GM12878 (cell line): ENCODE data around the gene GGCT. TPM values are rescaled to one million over a fixed set of nuclear protein-coding genes. Genes with fewer than 3 reads are reported as not detected.

ENCODE experiments used
- ATAC-seq: fragments of 200-7000 bp; cut with Tn5 transposase; 3 replicates; pipeline ENCODE4 v1.9.1; 2020; ENCODE audit warnings: mild to moderate bottlenecking, moderate library complexity
- BruUV-seq: library from RNA; stranded (reverse); fragments of 400-500 nt; replicated peaks from 2 replicates; lab custom pipeline; 2021; lab: Mats Ljungman, UMichigan
- CTCF ChIA-PET: fragments of 300-600 bp; sonication (Branson Sonifier 250); formaldehyde crosslinking; extraction: SDS; loops from one replicate; lab custom pipeline; 2021; ENCODE audit warnings: inconsistent platforms; lab: Yijun Ruan, JAX
- POLR2A ChIA-PET: fragments of 350-600 bp; formaldehyde crosslinking; extraction: SDS; loops from one replicate; lab custom pipeline; 2021; ENCODE audit warnings: inconsistent platforms; lab: Charles Lee
- RAD21 ChIA-PET: fragments of 300-600 bp; sonication (Branson Sonifier 250); formaldehyde crosslinking; loops from one replicate; lab custom pipeline; 2023; ENCODE audit warnings: antibody characterized with exemption; ENCODE audit not compliant: unreplicated experiment; lab: Charles Lee
- SMC1A ChIA-PET: fragments of 300-600 bp; sonication (Branson Sonifier 250); formaldehyde crosslinking; loops from one replicate; lab custom pipeline; 2023; ENCODE audit not compliant: unreplicated experiment, uncharacterized antibody; lab: Charles Lee
- DNase-seq: peaks from one replicate; pipeline ENCODE4 v3.0.0-alpha.2; 2011; ENCODE audit warnings: low read depth, low spot score
- FAIRE-seq: peaks from 3 replicates; lab custom pipeline; 2011; peaks lifted over from hg19 to GRCh38; lab: Jason Lieb, UNC
- H2AFZ ChIP-seq: 2 replicates; pipeline ENCODE4 v1.6.0; 2011; ENCODE audit warnings: low read depth, low read length, control low read depth; ENCODE audit not compliant: control insufficient read depth
- H3K27ac ChIP-seq: 2 replicates; pipeline ENCODE4 v1.5.1; 2011; ENCODE audit warnings: control low read depth; ENCODE audit not compliant: control insufficient read depth, insufficient read depth
- H3K27me3 ChIP-seq, 2 experiments: replicated peaks in 1 of 2; 2 replicates each; pipeline versions ENCODE4 v1.6.0 to v1.6.1; 2011; ENCODE audit warnings: low read length in 1 of 2; ENCODE audit not compliant: control insufficient read depth in 2 of 2, insufficient read depth in 2 of 2
- H3K36me3 ChIP-seq, 2 experiments: 2 replicates each; pipeline ENCODE4 v1.5.1; 2011; ENCODE audit warnings: low read length in 1 of 2; ENCODE audit not compliant: control insufficient read depth in 2 of 2, insufficient read depth in 2 of 2
- H3K4me1 ChIP-seq: 2 replicates; pipeline ENCODE4 v1.6.1; 2011; ENCODE audit warnings: mild to moderate bottlenecking, low read length, moderate library complexity, mixed read lengths; ENCODE audit not compliant: control insufficient read depth, insufficient read depth
- H3K4me2 ChIP-seq: 2 replicates; pipeline ENCODE4 v1.6.0; 2011; ENCODE audit warnings: control low read depth; ENCODE audit not compliant: control insufficient read depth, insufficient read depth
- H3K4me3 ChIP-seq: fragments of 200-600 bp; sonication (generic); 2 replicates; pipeline ENCODE4 v1.5.1; 2016
- H3K79me2 ChIP-seq: 2 replicates; pipeline ENCODE4 v1.6.0; 2011; ENCODE audit warnings: low read length; ENCODE audit not compliant: control insufficient read depth, insufficient read depth
- H3K9ac ChIP-seq: 2 replicates; pipeline ENCODE4 v1.8.0; 2011; ENCODE audit warnings: low read length, control low read depth, mixed read lengths; ENCODE audit not compliant: control insufficient read depth, insufficient read depth
- H3K9me3 ChIP-seq: replicated peaks from 3 replicates; pipeline ENCODE4 v1.5.1; 2011; ENCODE audit warnings: mild to moderate bottlenecking, low read length; ENCODE audit not compliant: control insufficient read depth, insufficient read depth
- H4K20me1 ChIP-seq: 2 replicates; pipeline ENCODE4 v1.6.0; 2011; ENCODE audit not compliant: control insufficient read depth, insufficient read depth
- ATF3 ChIP-seq: IDR thresholded peaks from 2 replicates; pipeline ENCODE4 v1.6.1; 2011; ENCODE audit warnings: low read depth, mild to moderate bottlenecking, low read length, moderate library complexity, borderline replicate concordance; ENCODE audit errors: extremely low read depth
- BHLHE40 ChIP-seq, 2 experiments: fragments of 450-650 bp in 1 of 2; IDR thresholded peaks; 2 replicates each; pipeline ENCODE4 v1.6.1; 2011 to 2017; ENCODE audit warnings: low read depth in 2 of 2, borderline replicate concordance in 1 of 2, improper control_type of control experiment in 1 of 2, low read length in 1 of 2, mild to moderate bottlenecking in 1 of 2
- CTCF ChIP-seq, 3 experiments: IDR thresholded peaks in 2 of 3; conservative IDR thresholded peaks in 1 of 3; 2 replicates each; pipeline ENCODE4 v1.5.1; 2011; ENCODE audit warnings: low read depth in 3 of 3, low read length in 3 of 3, mild to moderate bottlenecking in 3 of 3, control low read depth in 2 of 3, moderate library complexity in 2 of 3, inconsistent platforms in 1 of 3, mixed read lengths in 1 of 3; ENCODE audit not compliant: control insufficient read depth in 2 of 3, insufficient read depth in 1 of 3; ENCODE audit errors: extremely low read depth in 1 of 3
- ESRRA ChIP-seq: IDR thresholded peaks from 2 replicates; pipeline ENCODE4 v1.6.1; 2012; ENCODE audit warnings: mild to moderate bottlenecking, low read length, improper control_type of control experiment
- GATAD2B ChIP-seq: fragments of 450-650 bp; conservative IDR thresholded peaks from 2 replicates; pipeline ENCODE4 v1.6.1; 2017; ENCODE audit warnings: low read depth, mild to moderate bottlenecking, moderate library complexity
- IKZF1 ChIP-seq: fragments of 450-650 bp; conservative IDR thresholded peaks from 2 replicates; pipeline ENCODE4 v1.6.1; 2017; ENCODE audit warnings: antibody characterized with exemption, mild to moderate bottlenecking
- JUND ChIP-seq: IDR thresholded peaks from 2 replicates; pipeline ENCODE4 v1.6.1; 2012; ENCODE audit warnings: low read depth, mild to moderate bottlenecking, low read length, improper control_type of control experiment, moderate library complexity
- KLF5 ChIP-seq: fragments of 450-650 bp; IDR thresholded peaks from 2 replicates; pipeline ENCODE4 v1.6.1; 2014; ENCODE audit warnings: mild to moderate bottlenecking; ENCODE audit not compliant: partially characterized antibody
- MAX ChIP-seq: IDR thresholded peaks from 2 replicates; pipeline ENCODE4 v1.6.1; 2012; ENCODE audit warnings: low read depth, low read length, improper control_type of control experiment
- MYB ChIP-seq: fragments of 150-350 bp; IDR thresholded peaks from 2 replicates; pipeline ENCODE4 v1.6.1; 2014; ENCODE audit warnings: mild to moderate bottlenecking, low read depth, low read length, borderline replicate concordance
- NR2C2 ChIP-seq: IDR thresholded peaks from 2 replicates; pipeline ENCODE4 v1.6.1; 2011; ENCODE audit warnings: borderline replicate concordance, low read depth; ENCODE audit not compliant: control insufficient read depth, insufficient read length
- NRF1 ChIP-seq: conservative IDR thresholded peaks from 2 replicates; pipeline ENCODE4 v1.6.1; 2011; ENCODE audit warnings: mild to moderate bottlenecking, low read depth, low read length, improper control_type of control experiment
- RB1 ChIP-seq: fragments of 450-650 bp; formaldehyde crosslinking; IDR thresholded peaks from 2 replicates; pipeline ENCODE4 v1.6.1; 2017; ENCODE audit warnings: mild to moderate bottlenecking, borderline replicate concordance
- RFX5 ChIP-seq: IDR thresholded peaks from 2 replicates; pipeline ENCODE4 v1.6.1; 2011; ENCODE audit warnings: low read depth, low read length, improper control_type of control experiment
- RUNX3 ChIP-seq: IDR thresholded peaks from 2 replicates; pipeline ENCODE4 v1.6.1; 2012; ENCODE audit warnings: low read length, inconsistent platforms
- ZBTB11 ChIP-seq: fragments of 450-650 bp; formaldehyde crosslinking; IDR thresholded peaks from 2 replicates; pipeline ENCODE4 v1.5.0; 2022; ENCODE audit warnings: mild to moderate bottlenecking, missing genetic modification characterization
- ZNF274 ChIP-seq: IDR thresholded peaks from one replicate; pipeline ENCODE4 v1.8.0; 2011; ENCODE audit not compliant: insufficient read length, insufficient read depth
- WGBS: methylation state at CpG from one replicate; pipeline ENCODE4 v1.1.6; 2016; ENCODE audit warnings: low lambda C conversion rate; ENCODE audit not compliant: insufficient replicate concordance, insufficient coverage; ENCODE audit errors: missing lambda C conversion rate; 5-methylcytosine and 5-hydroxymethylcytosine counted together
- in situ Hi-C: fragments of 300-500 bp; cut with MboI; formaldehyde crosslinking; loops from 9 replicates; pipeline ENCODE4 v1.14.3; 2018; ENCODE audit warnings: mixed read lengths
- intact Hi-C: fragments of 100-400 bp; cut with micrococcal nuclease; formaldehyde crosslinking; loops from one replicate; pipeline ENCODE4 v1.14.2; 2022; ENCODE audit not compliant: unreplicated experiment
- polyA plus RNA-seq, 11 experiments: library from polyadenylated mRNA; depleted of rRNA in 4 of 11; unstranded in 6 of 11; stranded (reverse) in 5 of 11; fragments of >200 nt; fragmentation: Nextera tagmentation in 4 of 11; fragmentation: Illumina TruSeq in 1 of 11; extraction: Ambion mirVana in 4 of 11; extraction: Trizol in 1 of 11; gene quantifications; 1 replicate in 1 of 11; 2 replicates in 10 of 11; pipeline versions ENCODE4 v1.2.1 to v1.2.3, GENCODE V29; 2011 to 2016; ENCODE audit warnings: inconsistent platforms in 2 of 11, missing spikeins in 2 of 11, low read depth in 1 of 11
- total RNA-seq, 4 experiments: library from RNA; depleted of rRNA in 3 of 4; stranded (reverse); fragments of >200 nt in 3 of 4; fragmentation: Illumina TruSeq in 1 of 4; extraction: Trizol in 1 of 4; gene quantifications; 2 replicates each; pipeline versions ENCODE4 v1.2.1 to v1.2.3, GENCODE V29; 2013 to 2021

GGCT gene
- total and polyA plus RNA-seq, 10 of the 15 experiments (the other 5 are each of a cell fraction or from before 2014, with no cell fraction given) = 57.0 to 215 (median 92.3) TPM

- ChIA-PET CTCF (no interaction called here), SMC1A (interaction anchor here (1.0 kb wide), 1 partner anchor 22 kb away, joined by 4 read pairs; no protein-coding TSS in a partner anchor), RAD21 (no interaction called here), POLR2A (no interaction called here)
- no peak overlapping the region for H3K4me2 ChIP-seq
- no TSS peak for BruUV-seq
- WGBS = 97% methylated on average over 23 of the region's 27 CpGs
- H3K79me2 ChIP-seq = no peaks in the 10 kb centered on the region
- DNase-seq (no peak), FAIRE-seq (no peak), ATAC-seq (no peak)
- in situ Hi-C loops (no loop called here), intact Hi-C loops (no loop called here)
- H3K27ac ChIP-seq = no peak overlapping the region
- no peak overlapping the region for H3K9ac ChIP-seq
- TF ChIP-seq RUNX3 (no peak), IKZF1 (no peak), ATF3 (no peak), JUND (no peak), NRF1 (no peak), RB1 (no peak), ESRRA (no peak), KLF5 (no peak), GATAD2B (no peak), CTCF (IDR thresholded peaks at IDR 0.05 in 2 of 3, conservative IDR thresholded peaks at IDR 0.05 in 1 of 3; ENCODE audit: control insufficient read depth in 2 of 3, extremely low read depth in 1 of 3, insufficient read depth in 1 of 3, low read depth in 3 of 3, low read length in 3 of 3) (no peak), ZBTB11 (no peak), RFX5 (no peak), BHLHE40 (IDR thresholded peaks at IDR 0.05; ENCODE audit: borderline replicate concordance in 1 of 2, low read depth in 2 of 2, low read length in 1 of 2) (no peak), ZNF274 (no peak), NR2C2 (no peak), MAX (no peak), MYB (no peak)
- H3K27me3 ChIP-seq = no peaks in the 10 kb centered on the region
- peaks cover 0 to 10% of the 10 kb centered on the region in 2 experiments; a peak in 2 of 4 replicates for H3K36me3 ChIP-seq
- H3K4me3 ChIP-seq = no peak overlapping the region
- H2AFZ ChIP-seq = no peak overlapping the region
- H3K9me3 ChIP-seq = no peaks in the 10 kb centered on the region
- H3K4me1 ChIP-seq = no peaks in the 10 kb centered on the region
- no peaks in the 10 kb centered on the region for H4K20me1 ChIP-seq
These were observed 52.2 kb downstream of the GGCT start for GRCh38 chr7:30452280-30452930.
